ENCODE results near the gene BTNL8.

The BTNL8 gene

GRCh38 chr5:180950291-180950949, 51.5 kb downstream of the BTNL8 start:
- Histone ChIP-seq H3K79me2 (ENCODE audit: control insufficient read depth, low read length) (no peaks in the 10 kb centered on the region), H3K4me1 (ENCODE audit: control insufficient read depth, low read length) (no peaks in the 10 kb centered on the region), H3K9me2 (replicated peaks; ENCODE audit: control insufficient read depth, low read length) (no peaks in the 10 kb centered on the region), H4K20me1 (ENCODE audit: control insufficient read depth, insufficient read depth, low read depth, low read length) (no peaks in the 10 kb centered on the region), H3K9me3 (ENCODE audit: control insufficient read depth, insufficient read depth, low read length) (no peaks in the 10 kb centered on the region), H3K27ac (ENCODE audit: low read depth, low read length) (no peak overlapping the region), H3K4me3 (ENCODE audit: low read length) (no peak overlapping the region), H3F3A (ENCODE audit: control insufficient read depth, insufficient read depth) (no peaks in the 10 kb centered on the region), H3K4me2 (ENCODE audit: low read length) (no peak overlapping the region), H3K27me3 (ENCODE audit: control insufficient read depth, low read length) (no peaks in the 10 kb centered on the region), H3K36me3 (ENCODE audit: control insufficient read depth, low read length) (no peaks in the 10 kb centered on the region)
- TF ChIP-seq CTCF (IDR thresholded peaks at IDR 0.05; ENCODE audit: low read depth, low read length, poor library complexity, severe bottlenecking), result no peak
- TF ChIP-seq EZH2phosphoT487 (IDR thresholded peaks at IDR 0.05; ENCODE audit: borderline replicate concordance, low read length), result no peak

- Histone ChIP-seq H3K4me3 (ENCODE audit: low read length) (no peak overlapping the region), H3K27ac (ENCODE audit: low read depth, low read length) (no peak overlapping the region), H3K79me2 (ENCODE audit: control insufficient read depth, low read length) (no peaks in the 10 kb centered on the region), H3K36me3 (ENCODE audit: control insufficient read depth, low read length) (no peaks in the 10 kb centered on the region), H3F3A (ENCODE audit: control insufficient read depth, insufficient read depth) (no peaks in the 10 kb centered on the region), H3K9me3 (ENCODE audit: control insufficient read depth, insufficient read depth, low read length) (no peaks in the 10 kb centered on the region), H3K9me2 (replicated peaks; ENCODE audit: control insufficient read depth, low read length) (no peaks in the 10 kb centered on the region), H3K4me2 (ENCODE audit: low read length) (no peak overlapping the region), H3K27me3 (ENCODE audit: control insufficient read depth, low read length) (no peaks in the 10 kb centered on the region), H3K4me1 (ENCODE audit: control insufficient read depth, low read length) (no peaks in the 10 kb centered on the region), H4K20me1 (ENCODE audit: control insufficient read depth, insufficient read depth, low read depth, low read length) (no peaks in the 10 kb centered on the region)
- TF ChIP-seq EZH2phosphoT487 (IDR thresholded peaks at IDR 0.05; ENCODE audit: borderline replicate concordance, low read length) (no peak), CTCF (IDR thresholded peaks at IDR 0.05; ENCODE audit: low read depth, low read length, poor library complexity, severe bottlenecking) (no peak)
Measured at GRCh38 chr5:180959661-180960060, 60.7 kb downstream of the BTNL8 start.

- H4K20me1 ChIP-seq (ENCODE audit: control insufficient read depth, insufficient read depth, low read depth, low read length), result no peaks in the 10 kb centered on the region
- no peak overlapping the region for H3K4me3 ChIP-seq (ENCODE audit: low read length)
Measured at GRCh38 chr5:180960209-180960608, 61.2 kb downstream of the BTNL8 start.

More at GRCh38 chr5:180960209-180960608, 61.2 kb downstream of the BTNL8 start:
- no peaks in the 10 kb centered on the region for H3K36me3 ChIP-seq (ENCODE audit: control insufficient read depth, low read length)
- no peaks in the 10 kb centered on the region for H3K9me3 ChIP-seq (ENCODE audit: control insufficient read depth, insufficient read depth, low read length)
- no peak overlapping the region for H3K27ac ChIP-seq (ENCODE audit: low read depth, low read length)
- H3K4me1 ChIP-seq (ENCODE audit: control insufficient read depth, low read length), result no peaks in the 10 kb centered on the region
- TF ChIP-seq EZH2phosphoT487 (IDR thresholded peaks at IDR 0.05; ENCODE audit: borderline replicate concordance, low read length), result no peak
- TF ChIP-seq CTCF (IDR thresholded peaks at IDR 0.05; ENCODE audit: low read depth, low read length, poor library complexity, severe bottlenecking), result no peak
- H3F3A ChIP-seq (ENCODE audit: control insufficient read depth, insufficient read depth), result no peaks in the 10 kb centered on the region
- no peaks in the 10 kb centered on the region for H3K27me3 ChIP-seq (ENCODE audit: control insufficient read depth, low read length)
- H3K9me2 ChIP-seq (replicated peaks; ENCODE audit: control insufficient read depth, low read length), result no peaks in the 10 kb centered on the region
- H3K79me2 ChIP-seq (ENCODE audit: control insufficient read depth, low read length), result no peaks in the 10 kb centered on the region
- no peak overlapping the region for H3K4me2 ChIP-seq (ENCODE audit: low read length)
